Ascending aorta (tissue), 2 donors: ENCODE data around the gene SLC6A3. TPM values are rescaled to one million over a fixed set of nuclear protein-coding genes. Genes with fewer than 3 reads are reported as not detected.

Source experiments
- DNase-seq, 2 donors: peaks; one replicate each; pipeline ENCODE4 v3.0.0-alpha.2; 2019; ENCODE audit warnings: low spot score in 2 of 2
- H3K27ac ChIP-seq, 2 donors: fragments of 200-600 bp; sonication (generic); one replicate each; pipeline ENCODE4 v1.5.1; 2016 to 2017; ENCODE audit warnings: mild to moderate bottlenecking in 1 of 2
- H3K27me3 ChIP-seq: fragments of 200-600 bp; sonication (generic); one replicate; pipeline ENCODE4 v1.5.1; 2017
- H3K36me3 ChIP-seq, 2 donors: fragments of 200-600 bp; sonication (generic); one replicate each; pipeline ENCODE4 v1.5.1; 2016
- H3K4me1 ChIP-seq, 2 donors: fragments of 200-600 bp; sonication (generic); one replicate each; pipeline ENCODE4 v1.5.1; 2016 to 2017; ENCODE audit warnings: mild to moderate bottlenecking in 1 of 2
- H3K4me3 ChIP-seq, 2 donors: fragments of 200-600 bp; sonication (generic); one replicate each; pipeline ENCODE4 v1.5.1; 2016 to 2017; ENCODE audit warnings: mild to moderate bottlenecking in 1 of 2
- H3K9me3 ChIP-seq, 2 donors: fragments of 200-600 bp; sonication (generic); one replicate each; pipeline ENCODE4 v1.5.1; 2016
- CTCF ChIP-seq, 3 experiments: fragments of 200-600 bp in 2 of 3; fragments of 450-650 bp in 1 of 3; sonication (generic) in 2 of 3; IDR thresholded peaks; one replicate each; pipeline ENCODE4 v1.5.1; 2016 to 2019; ENCODE audit warnings: antibody characterized with exemption in 3 of 3, mild to moderate bottlenecking in 1 of 3, moderate library complexity in 1 of 3
- intact Hi-C: fragments of 100-400 bp; cut with DNase I; formaldehyde crosslinking; loops from one replicate; pipeline ENCODE4 v1.15.1; 2023
- total RNA-seq: library from RNA; depleted of rRNA; stranded (reverse); fragments of >200 nt; gene quantifications from one replicate; pipeline ENCODE4 v1.1.0, GENCODE V29; 2016

Gene SLC6A3
- total RNA-seq, 1 donor from 2014 or later = not detected

GRCh38 chr5:1390333-1390732 is 54.9 kb downstream of the SLC6A3 start:
- H3K27me3 ChIP-seq = no peaks in the 10 kb centered on the region
- no peaks in the 10 kb centered on the region for H3K9me3 ChIP-seq
- no peak for TF ChIP-seq CTCF (IDR thresholded peaks at IDR 0.05)
- DNase-seq = no peak
- H3K4me1 ChIP-seq = peaks cover 0 to 2% of the 10 kb centered on the region in 2 donors
- intact Hi-C loops = no loop called here
- no peak overlapping the region for H3K27ac ChIP-seq
- no peak overlapping the region for H3K4me3 ChIP-seq
- no peaks in the 10 kb centered on the region for H3K36me3 ChIP-seq

- intact Hi-C loops = no loop called here
- no peaks in the 10 kb centered on the region for H3K27me3 ChIP-seq
- no peak overlapping the region for H3K27ac ChIP-seq
- no peaks in the 10 kb centered on the region for H3K9me3 ChIP-seq
- H3K36me3 ChIP-seq = no peaks in the 10 kb centered on the region
- DNase-seq = no peak
- H3K4me3 ChIP-seq = no peak overlapping the region
- TF ChIP-seq CTCF (IDR thresholded peaks at IDR 0.05) = no peak
- H3K4me1 ChIP-seq = peaks cover 0 to 2% of the 10 kb centered on the region in 2 donors
These were observed 56.8 kb downstream of the SLC6A3 start for GRCh38 chr5:1388383-1388967.

DNA sequence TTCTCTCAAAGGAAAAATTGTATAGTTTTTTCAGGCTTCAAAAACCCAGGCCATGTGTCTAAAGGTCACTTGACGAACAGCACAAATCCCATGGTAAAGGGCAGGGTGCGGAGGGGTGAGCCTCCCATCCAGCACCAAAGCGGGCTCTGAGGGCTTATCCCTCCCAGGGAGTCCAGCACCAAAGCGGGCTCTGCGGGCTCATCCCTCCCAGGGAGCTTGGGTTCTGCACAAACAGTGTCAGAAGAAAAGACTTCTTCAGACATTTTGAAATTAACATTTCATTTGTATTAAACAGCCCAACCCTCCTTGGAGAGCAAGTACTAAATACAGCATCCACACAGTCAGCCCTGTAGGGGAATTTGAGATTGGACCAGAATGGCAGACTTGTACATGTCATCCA is 57.4 kb downstream of the SLC6A3 start:
- DNase-seq = no peak
- Histone ChIP-seq H3K4me1 (peaks cover 0 to 2% of the 10 kb centered on the region in 2 donors), H3K4me3 (no peak overlapping the region), H3K27ac (no peak overlapping the region), H3K27me3 (no peaks in the 10 kb centered on the region), H3K9me3 (no peaks in the 10 kb centered on the region), H3K36me3 (no peaks in the 10 kb centered on the region)
- intact Hi-C loops = no loop called here
- TF ChIP-seq CTCF (IDR thresholded peaks at IDR 0.05) = no peak

DNA sequence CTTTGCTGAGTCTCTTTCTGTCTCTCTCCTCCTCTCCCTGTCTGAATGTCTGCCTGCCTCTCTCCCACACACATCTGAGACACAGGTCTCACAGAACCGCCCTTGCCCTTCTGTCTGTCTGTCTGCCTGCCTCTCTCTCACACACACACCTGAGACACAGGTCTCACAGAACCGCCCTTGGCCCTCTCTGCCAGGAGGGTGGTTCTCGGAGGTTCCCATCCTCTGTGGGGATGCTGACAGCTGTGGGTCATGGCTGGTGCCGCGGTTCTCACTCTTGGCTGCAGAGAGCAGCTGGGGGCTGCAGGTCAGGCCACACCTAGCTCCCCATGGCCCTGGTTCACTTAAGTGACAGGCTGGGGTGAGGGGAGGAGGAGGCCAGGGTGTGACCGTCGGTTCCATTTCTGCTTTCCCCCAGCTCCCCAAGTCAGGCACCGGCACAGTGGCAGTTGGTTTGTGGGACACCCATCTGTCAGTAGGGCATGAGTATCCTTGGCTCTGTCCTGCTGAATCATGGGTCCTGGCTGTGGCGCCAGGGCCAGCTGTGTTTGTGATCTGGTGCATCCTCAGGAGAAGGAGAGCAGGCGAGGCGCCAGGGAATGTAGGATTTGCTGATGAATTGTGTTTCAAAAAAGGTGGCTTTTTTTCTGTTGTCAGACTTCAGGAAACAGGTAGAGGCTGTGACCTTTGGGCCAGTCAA is 58.0 kb downstream of the SLC6A3 start:
- Histone ChIP-seq H3K4me1 (peaks cover 0 to 2% of the 10 kb centered on the region in 2 donors), H3K36me3 (no peaks in the 10 kb centered on the region), H3K9me3 (no peaks in the 10 kb centered on the region), H3K4me3 (no peak overlapping the region), H3K27ac (no peak overlapping the region), H3K27me3 (no peaks in the 10 kb centered on the region)
- TF ChIP-seq CTCF (IDR thresholded peaks at IDR 0.05) = no peak
- DNase-seq = no peak
- intact Hi-C loops = no loop called here

DNA sequence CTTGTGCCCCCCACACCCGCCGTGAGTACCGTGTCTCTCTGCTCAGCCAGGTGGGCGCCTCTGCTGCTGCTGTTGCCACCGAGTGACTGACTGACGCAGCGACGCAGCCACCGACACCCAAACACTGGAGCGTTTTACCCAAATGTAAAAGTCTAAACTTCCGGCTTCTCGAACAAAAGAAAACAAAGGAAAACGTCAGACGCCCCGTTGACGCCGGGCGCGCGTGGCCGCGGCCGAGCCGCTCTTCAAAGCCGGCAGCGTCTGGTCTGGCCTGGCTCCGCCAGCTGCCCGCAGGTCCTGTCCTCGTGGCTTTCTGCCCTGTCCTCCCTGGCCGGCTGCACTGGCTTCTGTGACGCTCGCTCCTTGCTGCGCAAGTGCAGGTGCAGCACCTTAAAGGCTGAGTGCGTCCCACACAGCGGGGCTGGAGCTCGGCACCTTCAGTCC is 58.9 kb downstream of the SLC6A3 start:
- no peak for DNase-seq
- H3K4me3 ChIP-seq = peak overlapping the region; percentile 68 to 88
- H3K4me1 ChIP-seq = peaks cover 0 to 2% of the 10 kb centered on the region in 2 donors
- no peaks in the 10 kb centered on the region for H3K9me3 ChIP-seq
- peak overlapping the region; percentile 41 to 43 for H3K27ac ChIP-seq
- no peaks in the 10 kb centered on the region for H3K36me3 ChIP-seq
- intact Hi-C loops = no loop called here
- H3K27me3 ChIP-seq = no peaks in the 10 kb centered on the region
- no peak for TF ChIP-seq CTCF (IDR thresholded peaks at IDR 0.05)
